ENCODE data around the gene IFT52.

The IFT52 gene, protein sequence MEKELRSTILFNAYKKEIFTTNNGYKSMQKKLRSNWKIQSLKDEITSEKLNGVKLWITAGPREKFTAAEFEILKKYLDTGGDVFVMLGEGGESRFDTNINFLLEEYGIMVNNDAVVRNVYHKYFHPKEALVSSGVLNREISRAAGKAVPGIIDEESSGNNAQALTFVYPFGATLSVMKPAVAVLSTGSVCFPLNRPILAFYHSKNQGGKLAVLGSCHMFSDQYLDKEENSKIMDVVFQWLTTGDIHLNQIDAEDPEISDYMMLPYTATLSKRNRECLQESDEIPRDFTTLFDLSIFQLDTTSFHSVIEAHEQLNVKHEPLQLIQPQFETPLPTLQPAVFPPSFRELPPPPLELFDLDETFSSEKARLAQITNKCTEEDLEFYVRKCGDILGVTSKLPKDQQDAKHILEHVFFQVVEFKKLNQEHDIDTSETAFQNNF

DNA sequence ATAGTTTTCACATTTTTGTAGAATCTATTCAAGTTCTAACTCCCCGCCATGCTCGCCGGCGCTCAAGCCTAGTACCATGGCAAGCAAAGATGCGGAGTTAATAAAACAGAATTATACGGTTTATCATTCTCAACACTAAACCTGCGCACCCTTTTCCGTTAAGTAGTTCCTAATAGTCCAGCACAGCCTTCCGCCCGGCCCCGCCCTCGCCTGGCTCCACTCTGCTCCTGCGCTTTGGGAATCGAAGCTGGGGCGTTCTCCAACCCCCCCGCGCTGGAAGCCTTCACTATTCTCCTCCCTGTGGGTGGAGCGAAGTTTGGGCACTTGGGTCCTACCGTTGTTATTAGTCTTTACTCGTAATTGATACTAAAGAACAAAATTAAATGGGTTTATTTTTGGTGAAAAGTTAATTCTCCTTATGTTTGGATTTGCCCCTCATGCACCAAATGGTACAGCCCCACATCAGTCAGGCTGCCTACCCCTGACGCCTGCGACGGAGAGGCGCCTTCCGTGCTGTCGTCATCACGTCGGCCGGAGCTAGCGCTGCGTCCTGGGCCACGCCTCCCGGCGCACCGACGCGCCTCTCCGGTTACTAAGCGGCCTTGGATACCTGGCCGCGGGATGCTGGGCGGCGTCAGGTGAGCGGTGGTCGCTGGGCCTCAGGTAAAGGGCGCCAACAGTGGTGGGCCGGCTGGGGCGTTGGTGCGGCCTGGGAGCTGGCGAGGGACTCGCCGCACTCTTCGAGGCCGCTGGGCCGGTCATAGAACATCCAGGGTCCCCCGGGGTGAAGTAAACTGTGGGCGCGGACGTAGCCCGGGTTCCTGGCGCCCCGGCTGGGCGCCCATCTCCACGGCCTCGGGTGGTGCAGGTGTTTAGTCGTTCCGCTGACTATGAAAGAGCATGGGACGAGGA lies at the start of gene IFT52:
IFT52 (plus strand) TSS at position 546 of the 912 bp plus-strand sequence. CDS start 3,762 bp downstream, outside the sequence.
- DNase-seq (ENCODE audit: low read depth in 2 of 2): peak; percentile 80 to 87

DNA sequence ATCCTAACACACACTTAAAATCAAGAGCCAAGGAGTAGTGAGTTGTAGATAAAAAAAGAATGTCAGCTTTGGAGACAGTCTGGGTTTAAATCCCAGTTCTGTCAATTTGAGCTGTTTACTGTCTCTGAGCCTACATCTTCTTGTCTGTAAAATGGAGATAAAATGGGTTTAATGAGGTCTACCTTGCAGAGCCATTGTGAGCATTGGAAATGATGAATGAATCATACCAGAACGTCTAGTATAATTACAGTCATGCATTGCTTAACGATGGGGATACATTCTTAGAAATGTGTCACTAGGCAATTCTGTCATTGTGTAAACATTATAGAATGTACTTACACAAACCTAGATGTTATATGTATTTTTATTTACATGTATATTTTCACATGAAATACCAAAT lies 49.5 kb upstream of the IFT52 start:
- DNase-seq (ENCODE audit: low read depth in 2 of 2): no peak

DNA sequence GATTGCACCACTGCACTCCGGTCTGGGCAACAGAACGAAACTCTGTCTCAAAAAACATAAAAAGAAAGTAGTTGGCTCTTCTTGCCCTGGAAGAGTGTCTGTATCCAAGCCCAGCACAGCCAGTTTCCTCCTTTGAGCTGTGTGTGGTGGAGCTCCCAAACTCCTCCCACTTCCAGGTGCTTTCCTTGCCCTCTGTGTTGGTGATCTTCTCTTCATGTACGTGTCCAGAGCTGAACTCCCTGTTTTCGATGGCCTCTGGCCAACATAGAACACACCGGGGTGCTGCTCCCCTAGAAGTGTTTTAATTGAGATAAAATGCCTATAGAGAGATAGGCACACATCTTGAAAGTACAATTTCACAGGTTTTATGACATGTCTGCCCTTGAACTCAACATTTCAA lies 48.6 kb upstream of the IFT52 start:
- no peak for DNase-seq (ENCODE audit: low read depth in 2 of 2)

DNA sequence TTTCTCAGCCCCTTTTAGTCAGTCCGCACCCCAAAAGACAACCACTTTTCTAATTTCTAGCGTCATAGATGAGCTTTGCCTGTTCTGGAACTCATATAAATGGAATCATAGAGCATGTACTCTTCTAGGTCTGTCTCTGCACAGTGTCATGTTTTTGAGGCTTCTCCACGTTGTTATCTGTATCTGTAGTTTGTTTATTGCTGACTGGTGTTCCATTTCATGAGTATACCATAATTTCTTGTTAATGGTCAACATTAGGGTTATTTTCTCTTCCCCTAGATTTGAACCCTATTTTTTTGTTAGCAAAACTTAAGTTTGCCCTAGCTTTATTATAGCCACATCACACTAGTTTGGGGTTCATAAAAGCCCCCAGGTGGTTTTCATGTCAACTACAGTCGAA lies 48.1 kb upstream of the IFT52 start:
- DNase-seq (ENCODE audit: low read depth in 2 of 2): no peak

DNA sequence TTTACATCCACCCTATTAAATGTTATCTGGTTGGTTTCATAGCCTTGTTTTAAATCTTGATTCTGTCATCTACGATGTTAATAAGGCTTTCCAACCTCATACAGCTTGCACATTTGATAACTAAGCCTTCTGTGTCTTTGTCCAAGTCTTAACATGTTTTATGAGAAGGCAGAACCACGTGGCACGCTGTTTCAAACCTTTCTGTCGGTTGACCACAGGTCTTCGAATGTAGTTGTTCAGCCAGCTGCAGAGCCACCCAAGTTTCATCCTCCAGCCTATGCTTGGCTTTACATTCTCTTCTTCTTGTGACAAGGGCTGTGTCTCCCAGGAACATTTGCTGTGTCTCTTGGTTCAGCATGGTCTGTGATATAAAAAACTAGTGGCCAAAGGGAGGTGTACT lies 47.6 kb upstream of the IFT52 start:
- DNase-seq (ENCODE audit: low read depth in 2 of 2): no peak

DNA sequence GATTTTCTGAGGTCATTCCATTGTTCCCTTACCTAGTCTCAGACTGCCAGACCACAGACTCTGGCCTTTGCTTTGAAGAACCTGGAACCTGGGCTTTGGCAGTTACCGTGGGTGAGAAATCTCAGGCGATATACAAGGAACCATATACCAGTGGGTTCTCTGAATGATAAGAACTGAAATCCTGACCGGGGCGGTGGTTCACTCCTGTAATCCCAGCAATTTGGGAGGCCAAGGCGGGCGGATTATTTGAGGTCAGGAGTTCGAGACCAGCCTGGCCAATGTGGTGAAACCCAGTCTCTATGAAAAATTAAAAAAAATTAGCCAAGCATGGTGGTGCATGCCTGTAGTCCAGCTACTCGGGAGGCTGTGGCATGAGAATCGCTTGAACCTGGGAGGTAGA lies 46.2 kb upstream of the IFT52 start:
- DNase-seq (ENCODE audit: low read depth in 2 of 2): no peak

DNA sequence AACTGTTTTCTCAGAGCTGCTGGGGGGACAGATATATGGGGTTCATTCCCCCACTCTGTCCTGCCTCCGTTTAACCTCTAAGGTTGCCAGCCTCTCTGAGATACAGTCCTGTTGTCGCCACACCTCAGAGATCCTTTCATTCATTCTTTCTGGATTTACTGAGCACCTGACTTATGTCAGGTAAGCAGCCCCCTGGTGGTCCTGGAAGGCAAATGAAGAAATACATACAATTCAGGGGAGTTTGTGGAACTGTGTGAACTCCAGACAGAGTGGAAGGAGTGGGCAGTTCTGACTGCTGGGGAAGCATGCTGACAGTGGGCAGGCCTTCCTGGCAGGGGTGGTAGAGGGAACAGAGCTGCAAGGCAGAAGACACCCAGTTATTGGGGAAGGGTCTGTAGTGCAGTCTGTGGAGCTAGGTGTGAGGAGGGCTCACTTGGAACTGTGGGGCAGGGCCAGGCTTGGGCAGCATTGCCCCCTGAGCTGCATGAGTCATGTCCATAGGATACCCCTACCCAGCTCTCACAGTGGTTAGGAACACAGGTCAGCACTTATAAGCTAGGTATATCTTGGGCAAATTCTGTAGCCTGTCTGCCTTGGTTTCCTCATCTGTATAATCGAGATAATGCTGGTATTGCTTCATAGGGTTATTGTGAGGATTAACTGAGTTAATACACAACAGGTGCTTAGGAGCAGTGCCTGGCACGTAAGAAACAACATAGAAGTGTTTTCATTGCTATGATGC lies 44.7 kb upstream of the IFT52 start:
- no peak for DNase-seq (ENCODE audit: low read depth in 2 of 2)

DNA sequence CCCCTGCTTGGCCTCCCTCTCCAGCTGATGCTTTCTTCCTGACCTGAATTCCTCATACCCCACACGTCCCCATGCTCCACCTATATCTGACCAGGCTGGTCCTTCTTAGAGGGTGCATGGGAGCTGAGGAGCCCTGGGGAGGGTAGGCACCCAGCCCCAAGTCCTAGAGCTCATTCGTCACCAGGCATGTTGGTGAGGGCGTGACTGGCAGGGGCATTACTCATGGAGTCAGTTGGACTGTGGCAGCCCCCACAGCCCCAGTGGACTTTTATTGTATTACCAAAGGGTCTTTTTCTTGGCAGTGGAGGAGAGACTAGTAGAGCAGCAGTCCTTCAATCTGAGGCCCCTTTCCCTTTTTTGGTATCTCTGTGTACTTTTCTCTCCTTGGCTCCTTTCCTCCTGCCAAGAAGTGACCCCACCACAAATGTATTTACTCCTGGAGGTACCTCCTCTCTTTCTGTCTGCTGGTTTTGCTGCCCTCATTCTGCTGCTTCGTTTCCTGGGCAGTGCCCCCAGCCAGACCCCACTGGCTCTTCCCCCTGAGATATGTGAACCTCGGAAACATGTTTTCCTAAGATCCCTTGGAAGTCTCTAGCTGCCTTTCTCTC lies 42.4 kb upstream of the IFT52 start:
- DNase-seq (ENCODE audit: low read depth in 2 of 2): no peak

DNA sequence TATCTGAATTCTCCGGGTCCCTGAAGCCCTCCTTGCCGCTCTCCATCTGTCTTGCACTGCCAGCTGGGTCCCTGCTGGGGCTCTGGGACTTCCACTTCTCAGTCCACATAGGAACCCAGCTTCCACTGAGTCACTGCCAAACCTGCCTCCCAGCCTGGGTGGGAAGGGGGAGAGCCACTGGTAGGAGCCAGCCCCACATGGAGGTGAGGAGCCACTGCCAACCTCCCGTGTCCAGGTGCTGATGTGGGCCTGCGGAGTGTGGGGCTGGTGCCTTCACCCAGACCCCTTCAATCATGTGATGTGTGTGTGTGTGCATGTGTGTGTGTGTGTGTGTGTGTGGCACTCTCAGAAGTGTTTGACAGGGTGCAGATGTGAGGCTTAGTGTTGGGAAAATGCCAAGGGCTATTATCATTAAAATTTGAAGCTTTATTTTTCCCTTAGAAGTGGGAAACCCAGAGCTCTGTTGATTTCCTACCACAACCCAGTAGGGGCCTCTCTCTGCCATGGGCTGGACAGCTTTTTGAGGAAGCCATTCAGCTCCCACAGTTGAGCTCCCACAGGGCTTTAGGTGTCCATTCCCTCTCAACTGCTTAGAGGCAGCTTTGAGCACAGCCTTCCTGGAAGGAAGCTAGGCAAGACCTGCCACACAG lies 41.2 kb upstream of the IFT52 start:
- no peak for DNase-seq (ENCODE audit: low read depth in 2 of 2)

DNA sequence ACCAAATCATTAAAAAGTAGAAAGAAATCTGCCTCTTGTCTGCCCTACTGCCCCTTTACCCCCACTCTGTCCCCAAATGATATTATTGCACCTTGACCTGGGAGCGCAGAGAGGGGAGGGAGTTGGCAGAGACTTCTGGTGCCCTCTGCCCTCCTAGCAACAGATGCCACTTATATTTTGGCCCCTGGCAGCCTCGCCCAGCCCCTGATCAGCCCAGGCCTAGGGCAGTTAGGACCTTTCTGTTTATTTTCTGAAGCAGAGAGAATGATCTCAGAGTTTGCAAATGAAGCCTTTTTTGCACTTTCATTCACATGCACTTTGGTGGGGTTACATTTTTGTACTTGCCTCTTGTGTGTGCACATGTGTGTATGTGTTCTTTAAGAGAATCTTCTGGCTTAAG lies 40.3 kb upstream of the IFT52 start:
- DNase-seq (ENCODE audit: low read depth in 2 of 2): no peak

DNA sequence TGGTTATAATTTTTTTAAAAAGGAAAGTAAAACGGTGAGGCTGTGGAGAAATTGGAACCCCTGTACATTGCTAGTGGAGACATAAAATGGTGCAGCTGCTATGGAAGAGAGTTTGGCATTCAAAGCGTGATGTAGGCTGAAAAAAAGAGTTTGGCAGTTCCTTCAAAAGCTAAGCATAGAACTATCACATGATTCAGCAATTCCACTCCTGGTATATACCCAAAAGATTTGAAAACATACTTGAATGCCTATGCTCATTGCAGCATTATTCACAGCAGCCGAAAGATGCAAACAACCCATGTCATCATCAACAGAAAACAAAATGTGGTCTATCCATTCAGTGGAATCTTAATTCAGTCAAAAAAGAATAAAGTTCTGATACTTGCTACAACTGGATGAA lies 36.4 kb upstream of the IFT52 start:
- no peak for DNase-seq (ENCODE audit: low read depth in 2 of 2)

DNA sequence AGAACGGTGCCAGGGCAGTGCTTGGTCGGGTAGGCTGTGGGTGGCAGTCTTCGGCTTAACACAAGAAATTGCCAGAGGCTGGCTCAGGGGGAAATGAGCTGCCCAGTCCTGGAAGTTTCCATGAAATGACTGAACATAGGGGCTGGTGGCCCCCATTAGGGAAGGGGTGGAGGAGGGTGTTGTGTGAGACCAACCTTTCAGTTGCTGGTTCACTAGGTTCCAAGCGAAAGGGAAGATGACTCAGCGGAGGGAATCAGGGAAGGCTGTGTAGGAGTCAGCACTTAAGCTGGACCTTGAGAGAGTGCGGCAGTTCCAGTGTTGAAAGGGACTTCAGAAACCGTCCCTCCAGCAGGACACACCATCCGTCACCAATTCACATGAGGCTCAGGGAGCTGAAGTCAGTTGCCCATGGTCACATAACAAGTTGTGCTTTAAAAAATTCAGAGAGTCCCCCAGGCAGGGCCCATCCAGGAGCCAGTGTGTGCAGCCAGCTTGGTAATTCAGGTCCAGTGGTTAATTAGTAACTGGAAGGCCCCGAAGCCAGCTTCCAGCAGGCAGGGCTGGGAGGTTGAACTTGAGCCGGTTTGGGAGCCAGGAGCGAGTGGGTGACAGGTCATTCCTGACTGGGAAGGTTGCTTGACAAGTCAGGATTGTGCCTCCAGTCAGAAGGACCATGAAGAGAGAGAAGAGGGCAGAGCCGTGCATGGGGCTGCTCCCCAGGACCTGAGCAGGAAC lies 32.2 kb upstream of the IFT52 start, which contains the start of gene SGK2:
SGK2 (plus strand) TSS at position 616 of the 735 bp plus-strand sequence. CDS start 7,469 bp downstream, outside the sequence.
- DNase-seq (ENCODE audit: low read depth in 2 of 2): no peak

DNA sequence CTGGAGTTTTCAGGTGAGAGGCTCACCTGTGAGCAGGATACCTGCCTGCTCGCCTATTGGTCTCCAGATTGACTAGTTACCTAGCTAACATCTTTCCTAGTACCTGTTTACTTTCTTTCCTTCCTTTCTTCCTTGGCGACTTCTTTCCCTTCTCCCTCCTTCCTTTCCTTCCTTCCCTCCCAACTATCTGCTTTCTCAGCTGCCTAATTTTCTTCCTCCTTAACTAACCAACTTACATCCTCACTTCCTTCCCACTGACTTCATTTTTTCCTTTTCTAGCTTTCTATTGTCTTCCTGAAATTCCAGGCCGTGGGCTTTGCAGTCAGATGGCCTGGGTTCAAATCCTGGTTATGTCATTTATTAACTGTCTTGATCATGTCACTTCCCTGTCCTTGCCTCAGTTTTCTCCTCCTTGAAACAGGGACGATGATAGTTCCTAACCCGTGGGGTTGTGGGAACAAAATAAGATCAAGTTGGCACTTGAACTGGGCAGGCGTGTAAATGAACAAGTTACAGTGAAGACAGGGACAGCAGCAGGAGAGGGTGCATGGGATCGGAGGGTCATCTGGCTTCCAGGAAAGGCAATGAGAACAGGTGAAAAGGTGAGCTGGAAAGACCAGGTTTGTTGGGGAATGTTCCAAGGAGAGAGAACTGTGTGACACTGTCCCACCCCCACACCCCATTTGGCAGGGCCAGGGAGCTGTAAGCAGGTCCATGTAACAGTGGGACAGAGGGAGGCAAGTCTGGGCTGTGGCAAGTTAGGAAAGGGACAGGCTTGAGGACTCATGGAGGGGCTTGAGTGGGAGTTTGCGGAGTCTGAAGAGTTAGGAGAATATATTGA lies 31.4 kb upstream of the IFT52 start:
- DNase-seq (ENCODE audit: low read depth in 2 of 2): no peak

DNA sequence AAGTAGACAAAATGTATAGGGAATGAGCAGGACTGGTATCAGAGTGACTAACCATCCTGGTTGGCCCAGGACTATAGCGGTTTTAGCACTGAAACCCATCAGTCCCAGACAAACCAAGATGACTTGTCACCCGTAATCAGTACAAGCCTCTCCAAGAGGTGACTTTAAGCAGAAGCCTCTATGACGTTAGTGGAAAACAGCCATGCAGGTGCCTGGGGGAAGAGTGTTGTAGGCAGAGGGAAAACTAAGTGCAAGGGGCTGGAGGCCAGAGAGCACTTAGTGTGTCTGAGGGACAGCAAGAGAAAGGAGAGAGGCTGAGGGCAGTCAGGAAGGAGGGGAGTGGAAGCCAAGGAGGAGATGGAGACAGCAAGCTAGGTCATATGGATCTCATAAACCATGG lies 29.8 kb upstream of the IFT52 start:
- DNase-seq (ENCODE audit: low read depth in 2 of 2): no peak

DNA sequence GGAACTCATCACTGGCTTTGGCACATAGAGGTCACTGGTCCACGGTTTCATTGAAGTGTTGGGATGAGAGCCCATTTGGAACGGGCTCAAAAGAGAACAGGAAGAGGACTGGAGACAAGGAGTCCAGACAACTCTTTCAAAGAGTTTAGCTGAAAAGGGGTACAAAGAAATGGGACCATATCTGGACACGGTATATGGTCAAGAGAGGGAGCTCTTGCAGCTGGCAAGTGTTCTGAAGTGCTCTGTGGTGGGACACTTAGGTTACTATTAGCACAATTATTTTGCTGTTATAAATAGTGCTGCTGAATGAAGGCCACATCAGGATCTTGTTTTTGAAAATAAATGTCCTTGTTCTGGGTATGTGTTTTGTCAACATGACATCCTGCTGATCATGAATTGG lies 27.3 kb upstream of the IFT52 start:
- no peak for DNase-seq (ENCODE audit: low read depth in 2 of 2)

DNA sequence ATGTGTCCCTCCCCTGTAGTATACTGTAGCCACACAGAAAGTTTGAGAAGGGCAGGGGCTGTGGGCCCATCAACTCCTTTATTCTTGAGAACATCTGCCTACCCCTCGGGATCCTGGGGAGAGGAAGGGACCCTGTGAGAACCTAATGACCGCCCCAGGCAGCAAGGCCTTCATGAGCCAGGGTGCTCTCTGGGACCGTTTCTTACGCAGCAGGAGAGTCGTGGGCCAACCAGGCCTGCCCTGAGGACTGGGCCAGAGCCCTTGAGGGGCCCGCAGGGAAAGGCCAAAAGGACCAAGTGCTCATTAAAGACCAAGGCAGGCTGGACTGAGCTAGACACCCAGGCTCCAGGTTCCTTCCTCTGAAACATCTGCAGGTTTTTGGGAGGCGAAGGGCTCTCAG lies 26.7 kb upstream of the IFT52 start:
- no peak for DNase-seq (ENCODE audit: low read depth in 2 of 2)

DNA sequence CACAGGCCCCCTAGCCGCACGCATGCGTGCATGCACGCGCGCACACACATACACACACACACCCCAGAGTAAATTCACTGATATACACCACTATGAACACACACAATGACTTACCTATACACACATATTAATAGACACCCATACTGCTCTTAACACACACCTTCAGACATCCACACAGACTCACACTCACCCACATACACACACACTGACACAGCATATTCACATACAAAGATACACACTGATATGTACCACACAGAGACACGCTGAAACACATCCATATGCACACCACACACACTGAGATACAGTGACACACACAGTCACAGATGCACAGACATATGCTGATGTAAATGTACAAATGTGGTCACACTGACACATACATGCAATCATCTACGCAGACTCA lies 26.3 kb upstream of the IFT52 start:
- no peak for DNase-seq (ENCODE audit: low read depth in 2 of 2)

DNA sequence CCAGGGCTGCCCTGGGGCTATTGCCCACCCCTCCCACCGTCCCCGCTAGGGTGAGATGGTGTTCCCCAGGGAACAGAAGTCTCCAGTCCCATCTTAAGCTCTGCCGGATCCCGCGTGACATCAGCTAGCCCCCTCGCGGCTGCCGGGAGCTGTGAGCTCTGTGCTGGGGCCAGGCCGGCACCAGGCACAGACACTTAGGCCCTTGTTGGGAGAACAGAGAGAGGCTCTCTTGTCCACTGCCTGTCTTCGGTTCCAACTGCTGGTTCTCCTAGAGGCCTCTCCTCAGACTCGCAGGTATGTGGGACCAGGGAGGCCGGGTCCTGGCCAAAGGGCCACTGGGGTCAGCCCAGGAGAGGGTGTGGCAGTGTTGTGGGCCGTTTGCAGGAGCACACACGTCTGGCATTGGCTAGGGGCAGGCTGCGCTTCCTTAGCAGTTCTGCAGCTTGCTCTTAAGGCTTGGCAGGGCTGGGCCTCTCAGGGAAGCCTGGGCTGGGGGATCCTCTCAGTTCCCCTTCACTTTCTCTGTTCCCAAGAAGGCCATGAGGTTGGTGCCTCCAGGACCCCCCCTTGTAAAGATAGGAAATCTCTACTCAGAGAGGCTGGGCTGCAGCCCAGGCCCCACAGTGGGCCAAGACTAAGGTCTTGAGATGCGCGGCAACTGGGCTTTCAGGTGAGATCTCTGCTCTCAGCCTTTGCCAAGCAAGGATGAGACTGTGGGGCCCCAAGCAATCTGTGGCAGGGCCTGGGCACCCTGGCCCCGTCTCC lies 25.6 kb upstream of the IFT52 start:
- DNase-seq (ENCODE audit: low read depth in 2 of 2): no peak

DNA sequence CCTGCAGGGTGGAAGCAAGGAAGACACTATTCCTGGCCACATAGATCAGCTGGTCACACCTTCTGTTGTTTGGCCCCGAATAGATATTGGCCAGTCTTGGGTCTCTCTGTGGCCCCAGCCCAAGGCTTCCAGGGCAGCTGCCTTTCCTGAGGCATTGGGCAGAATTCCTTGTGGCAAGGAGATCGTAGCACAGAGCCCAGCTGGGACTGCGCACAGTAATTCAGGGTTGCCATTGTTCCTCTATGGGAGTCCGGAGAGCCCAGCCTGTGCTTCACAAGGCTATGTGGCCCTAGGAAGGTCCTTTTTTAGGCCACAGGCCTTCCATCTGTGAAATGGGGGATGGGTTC lies 25.0 kb upstream of the IFT52 start:
- no peak for DNase-seq (ENCODE audit: low read depth in 2 of 2)
